Brain microvascular endothelial cell (primary cell): ENCODE data around the gene GLOD4.

Experiments
- DNase-seq: peaks from one replicate; pipeline ENCODE4 v3.0.0-alpha.2; 2020
- H3K27ac ChIP-seq: fragments of 250-450 bp; sonication (Bioruptor Pico); 2 replicates; pipeline ENCODE4 v1.5.1; 2020; ENCODE audit warnings: mild to moderate bottlenecking, moderate library complexity
- H3K27me3 ChIP-seq: fragments of 250-450 bp; sonication (Bioruptor Pico); replicated peaks from 2 replicates; pipeline ENCODE4 v1.5.1; 2020; ENCODE audit warnings: mild to moderate bottlenecking
- H3K36me3 ChIP-seq: fragments of 250-450 bp; sonication (Bioruptor Pico); replicated peaks from 2 replicates; pipeline ENCODE4 v1.5.1; 2020; ENCODE audit warnings: mild to moderate bottlenecking
- H3K4me3 ChIP-seq: 2 replicates; pipeline ENCODE4 v1.5.1; 2011; ENCODE audit warnings: low read depth, mild to moderate bottlenecking, control low read depth, low read length, moderate library complexity
- CTCF ChIP-seq: IDR thresholded peaks from 2 replicates; pipeline ENCODE4 v1.5.1; 2011; ENCODE audit warnings: low read depth, mild to moderate bottlenecking, moderate library complexity, low read length, control low read depth, inconsistent platforms; ENCODE audit errors: missing control alignments
- in situ Hi-C: cut with HindIII; loops from 2 replicates; pipeline ENCODE4 v1.10.0; 2017; ENCODE audit warnings: low sequenced_read_pairs, low pct_ligation_motif_present

Gene GLOD4

GRCh38 chr17:742147-742793 lies 39.8 kb downstream of the GLOD4 start:
- TF ChIP-seq CTCF: no peak
- H3K36me3 ChIP-seq: peaks cover 66% of the 10 kb centered on the region
- in situ Hi-C loops: no loop called here
- no peaks in the 10 kb centered on the region for H3K27me3 ChIP-seq
- H3K27ac ChIP-seq: no peak overlapping the region
- no peak overlapping the region for H3K4me3 ChIP-seq
- no peak for DNase-seq

GRCh38 chr17:740240-741017 lies 41.7 kb downstream of the GLOD4 start:
- in situ Hi-C loops: no loop called here
- DNase-seq: no peak
- no peak for TF ChIP-seq CTCF
- Histone ChIP-seq H3K36me3 (peaks cover 57% of the 10 kb centered on the region), H3K27ac (no peak overlapping the region), H3K27me3 (no peaks in the 10 kb centered on the region), H3K4me3 (no peak overlapping the region)

GRCh38 chr17:737561-738113 lies 44.4 kb downstream of the GLOD4 start:
- no peak overlapping the region for H3K4me3 ChIP-seq
- peaks cover 43% of the 10 kb centered on the region for H3K36me3 ChIP-seq
- no peak for TF ChIP-seq CTCF
- no peak overlapping the region for H3K27ac ChIP-seq
- in situ Hi-C loops: no loop called here
- DNase-seq: no peak
- H3K27me3 ChIP-seq: no peaks in the 10 kb centered on the region

- H3K36me3 ChIP-seq: peaks cover 12% of the 10 kb centered on the region
- TF ChIP-seq CTCF: no peak
- no peaks in the 10 kb centered on the region for H3K27me3 ChIP-seq
- peak overlapping the region; percentile 63 for H3K4me3 ChIP-seq
- no peak for DNase-seq
- in situ Hi-C loops: no loop called here
- no peak overlapping the region for H3K27ac ChIP-seq
These were observed 48.3 kb downstream of the GLOD4 start for GRCh38 chr17:733743-734142.

- no peak for TF ChIP-seq CTCF
- Histone ChIP-seq H3K27ac (peak overlapping the region; percentile 81), H3K4me3 (peak overlapping the region; percentile 63), H3K36me3 (peaks cover 5% of the 10 kb centered on the region), H3K27me3 (no peaks in the 10 kb centered on the region)
- in situ Hi-C loops: no loop called here
- peak; percentile 12 for DNase-seq
These were observed 49.0 kb downstream of the GLOD4 start for GRCh38 chr17:732902-733720.
